Neuronal stem cell (in vitro differentiated cells): ENCODE data around the gene BTBD9.
A peak's percentile ranks its signal among the peaks of the same experiment; 100 is the strongest.

Source experiments
- DNase-seq: peaks from one replicate; pipeline ENCODE4 v3.0.0-alpha.2; 2013; ENCODE audit warnings: low spot score
- H2AFZ ChIP-seq: one replicate; pipeline ENCODE4 v1.6.1; 2013; ENCODE audit warnings: mild to moderate bottlenecking, low read length, inconsistent platforms
- H2AK5ac ChIP-seq: 2 replicates; pipeline ENCODE4 v1.6.1; 2013; ENCODE audit warnings: low read depth, mild to moderate bottlenecking, inconsistent platforms, low read length, moderate library complexity, mixed read lengths
- H2BK120ac ChIP-seq: 2 replicates; pipeline ENCODE4 v1.6.1; 2013; ENCODE audit warnings: low read depth, mild to moderate bottlenecking, inconsistent platforms, low read length, moderate library complexity, mixed read lengths
- H2BK12ac ChIP-seq: one replicate; pipeline ENCODE4 v1.6.1; 2013; ENCODE audit warnings: low read length, inconsistent platforms
- H2BK15ac ChIP-seq: 2 replicates; pipeline ENCODE4 v1.6.1; 2013; ENCODE audit warnings: mild to moderate bottlenecking, low read length, inconsistent platforms, mixed read lengths
- H2BK5ac ChIP-seq: one replicate; pipeline ENCODE4 v1.6.1; 2013; ENCODE audit warnings: inconsistent platforms, mild to moderate bottlenecking, low read length, moderate library complexity
- H3K14ac ChIP-seq: one replicate; pipeline ENCODE4 v1.6.1; 2013; ENCODE audit warnings: low read length, inconsistent platforms
- H3K18ac ChIP-seq: 2 replicates; pipeline ENCODE4 v1.6.1; 2013; ENCODE audit warnings: low read length, inconsistent platforms
- H3K23ac ChIP-seq: 2 replicates; pipeline ENCODE4 v1.6.1; 2013; ENCODE audit warnings: low read depth, mild to moderate bottlenecking, mixed read lengths, low read length, inconsistent platforms; ENCODE audit not compliant: poor library complexity
- H3K27ac ChIP-seq: replicated peaks from 3 replicates; pipeline ENCODE4 v1.5.1; 2013; ENCODE audit warnings: low read length, inconsistent platforms
- H3K27me3 ChIP-seq, 3 experiments: 2 replicates each; pipeline ENCODE4 v1.6.1; 2013; ENCODE audit warnings: low read length in 3 of 3, mild to moderate bottlenecking in 2 of 3, inconsistent platforms in 1 of 3, low read depth in 1 of 3, mixed read lengths in 1 of 3, moderate library complexity in 1 of 3; ENCODE audit not compliant: control insufficient read depth in 3 of 3, insufficient read depth in 3 of 3
- H3K36me3 ChIP-seq, 2 donors: replicated peaks in 1 of 2; 2 replicates each; pipeline ENCODE4 v1.6.1; 2013; ENCODE audit warnings: low read length in 2 of 2; ENCODE audit not compliant: control insufficient read depth in 2 of 2, insufficient read depth in 2 of 2
- H3K4ac ChIP-seq: 2 replicates; pipeline ENCODE4 v1.6.1; 2013; ENCODE audit warnings: inconsistent platforms, mild to moderate bottlenecking, low read length, moderate library complexity
- H3K4me1 ChIP-seq, 2 donors: 1 replicate in 1 of 2; 2 replicates in 1 of 2; pipeline ENCODE4 v1.6.1; 2013; ENCODE audit warnings: low read length in 2 of 2, low read depth in 1 of 2; ENCODE audit not compliant: control insufficient read depth in 2 of 2, insufficient read depth in 1 of 2
- H3K4me2 ChIP-seq: one replicate; pipeline ENCODE4 v1.6.1; 2013; ENCODE audit warnings: mild to moderate bottlenecking, low read length, inconsistent platforms; ENCODE audit not compliant: insufficient read depth, poor library complexity, severe bottlenecking
- H3K4me3 ChIP-seq, 2 donors: 2 replicates each; pipeline ENCODE4 v1.5.1; 2013; ENCODE audit warnings: low read length in 2 of 2, mild to moderate bottlenecking in 2 of 2, inconsistent platforms in 1 of 2, moderate library complexity in 1 of 2
- H3K79me1 ChIP-seq: one replicate; pipeline ENCODE4 v1.6.1; 2013; ENCODE audit warnings: low read depth, mild to moderate bottlenecking, inconsistent platforms, low read length, moderate library complexity
- H3K9ac ChIP-seq: one replicate; pipeline ENCODE4 v1.6.1; 2013; ENCODE audit warnings: mild to moderate bottlenecking, low read depth, low read length, inconsistent platforms; ENCODE audit not compliant: poor library complexity
- H3K9me3 ChIP-seq, 2 donors: replicated peaks in 1 of 2; 2 replicates each; pipeline versions ENCODE3 to v1.6.1; 2013; ENCODE audit warnings: low read length in 2 of 2, mild to moderate bottlenecking in 2 of 2, inconsistent platforms in 1 of 2, low read depth in 1 of 2, mixed read lengths in 1 of 2, moderate library complexity in 1 of 2; ENCODE audit not compliant: control insufficient read depth in 2 of 2, insufficient read depth in 1 of 2
- H4K8ac ChIP-seq: one replicate; pipeline ENCODE4 v1.6.1; 2013; ENCODE audit warnings: low read depth, mild to moderate bottlenecking, inconsistent platforms, low read length, moderate library complexity
- H4K91ac ChIP-seq: one replicate; pipeline ENCODE4 v1.6.1; 2013; ENCODE audit warnings: low read length, low read depth, mild to moderate bottlenecking, inconsistent platforms; ENCODE audit not compliant: poor library complexity
- WGBS, 2 donors: extraction: QIAGEN DNeasy Blood & Tissue Kit; methylation state at CpG; one replicate each; pipeline ENCODE4 v1.1.7; 2013; ENCODE audit warnings: missing lambda C conversion rate in 2 of 2, mixed read lengths in 1 of 2; ENCODE audit not compliant: insufficient read length in 2 of 2, insufficient replicate concordance in 1 of 2; ENCODE audit errors: extremely low coverage in 2 of 2; 5-methylcytosine and 5-hydroxymethylcytosine counted together

Gene BTBD9

GRCh38 chr6:38162493-38163185 lies 477.1 kb downstream of the BTBD9 start:
- DNase-seq: no peak

GRCh38 chr6:38161754-38162492 lies 477.8 kb downstream of the BTBD9 start:
- no peak for DNase-seq
- Histone ChIP-seq H3K4me1 (peaks cover 0 to 3% of the 10 kb centered on the region in 2 donors), H2BK5ac (no peak overlapping the region), H2BK120ac (no peak overlapping the region), H3K4me3 (no peak overlapping the region), H3K18ac (peak overlapping the region; percentile 44), H3K79me1 (no peaks in the 10 kb centered on the region), H2BK12ac (no peak overlapping the region), H4K91ac (no peak overlapping the region), H3K27me3 (no peaks in the 10 kb centered on the region), H3K9me3 (peaks cover 0 to 2% of the 10 kb centered on the region in 2 donors), H3K23ac (no peak overlapping the region), H3K4ac (no peak overlapping the region), H3K36me3 (no peaks in the 10 kb centered on the region), H3K4me2 (no peak overlapping the region), H2BK15ac (no peak overlapping the region), H3K14ac (peak overlapping the region; percentile 76), H4K8ac (no peak overlapping the region), H3K27ac (no peak overlapping the region), H3K9ac (no peak overlapping the region), H2AFZ (no peak overlapping the region), H2AK5ac (no peak overlapping the region)
- WGBS, 2 donors: no CpG with 5 or more reads among the region's 15 CpGs

More at GRCh38 chr6:38162493-38163185, 477.1 kb downstream of the BTBD9 start:
- WGBS, 2 donors: no CpG with 5 or more reads among the region's 17 CpGs
- no peak overlapping the region for H3K4me2 ChIP-seq
- no peaks in the 10 kb centered on the region for H3K27me3 ChIP-seq
- no peak overlapping the region for H3K4me3 ChIP-seq
- peaks cover 2% of the 10 kb centered on the region for H3K79me1 ChIP-seq
- peaks cover 0 to 5% of the 10 kb centered on the region in 2 donors for H3K4me1 ChIP-seq
- H4K8ac ChIP-seq: no peak overlapping the region
- peak overlapping the region; percentile 72 for H3K18ac ChIP-seq
- no peak overlapping the region for H2BK12ac ChIP-seq
- H3K9ac ChIP-seq: no peak overlapping the region
- H3K9me3 ChIP-seq: peaks cover 0 to 2% of the 10 kb centered on the region in 2 donors
- H3K23ac ChIP-seq: no peak overlapping the region
- H2BK5ac ChIP-seq: no peak overlapping the region
- H4K91ac ChIP-seq: no peak overlapping the region
- no peak overlapping the region for H3K27ac ChIP-seq
- no peak overlapping the region for H2AK5ac ChIP-seq
- no peak overlapping the region for H2AFZ ChIP-seq
- H2BK120ac ChIP-seq: no peak overlapping the region
- H2BK15ac ChIP-seq: no peak overlapping the region
- no peak overlapping the region for H3K4ac ChIP-seq
- no peak overlapping the region for H3K14ac ChIP-seq
- H3K36me3 ChIP-seq: no peaks in the 10 kb centered on the region

DNA sequence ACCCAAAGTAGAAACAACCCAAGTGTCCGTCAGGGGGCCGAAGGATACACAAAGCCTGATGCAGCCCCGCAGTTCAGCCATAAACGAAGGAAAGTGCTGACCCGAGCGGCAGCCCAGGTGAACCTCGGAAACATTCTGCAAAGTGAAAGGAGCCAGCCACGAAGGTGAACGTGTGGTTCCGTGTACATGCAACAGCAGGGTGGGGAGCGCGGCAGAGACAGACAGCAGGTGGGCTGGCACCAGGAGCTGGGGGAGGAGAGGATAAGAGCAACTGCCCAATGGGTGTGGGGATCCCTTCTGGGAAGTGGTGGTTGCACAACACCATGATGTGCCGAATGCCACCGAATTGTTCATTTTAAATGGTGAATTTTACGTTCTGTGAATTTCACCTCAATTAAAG lies 478.4 kb downstream of the BTBD9 start:
- H3K4me1 ChIP-seq: peaks cover 0 to 2% of the 10 kb centered on the region in 2 donors
- H3K27ac ChIP-seq: no peak overlapping the region
- no peak overlapping the region for H4K8ac ChIP-seq
- H3K4me3 ChIP-seq: no peak overlapping the region
- no peak overlapping the region for H3K18ac ChIP-seq
- H2AK5ac ChIP-seq: no peak overlapping the region
- H3K9ac ChIP-seq: no peak overlapping the region
- no peak overlapping the region for H2BK120ac ChIP-seq
- no peak overlapping the region for H2AFZ ChIP-seq
- no peak overlapping the region for H2BK12ac ChIP-seq
- no peak overlapping the region for H3K4ac ChIP-seq
- WGBS, 2 donors: no CpG with 5 or more reads among the region's 15 CpGs
- H3K79me1 ChIP-seq: no peaks in the 10 kb centered on the region
- H3K27me3 ChIP-seq: no peaks in the 10 kb centered on the region
- peaks cover 0 to 2% of the 10 kb centered on the region in 2 donors for H3K9me3 ChIP-seq
- no peak overlapping the region for H4K91ac ChIP-seq
- no peak overlapping the region for H2BK5ac ChIP-seq
- peak overlapping the region; percentile 43 for H3K14ac ChIP-seq
- no peak overlapping the region for H2BK15ac ChIP-seq
- H3K23ac ChIP-seq: peak overlapping the region; percentile 11
- H3K4me2 ChIP-seq: no peak overlapping the region
- no peak for DNase-seq
- H3K36me3 ChIP-seq: no peaks in the 10 kb centered on the region

DNA sequence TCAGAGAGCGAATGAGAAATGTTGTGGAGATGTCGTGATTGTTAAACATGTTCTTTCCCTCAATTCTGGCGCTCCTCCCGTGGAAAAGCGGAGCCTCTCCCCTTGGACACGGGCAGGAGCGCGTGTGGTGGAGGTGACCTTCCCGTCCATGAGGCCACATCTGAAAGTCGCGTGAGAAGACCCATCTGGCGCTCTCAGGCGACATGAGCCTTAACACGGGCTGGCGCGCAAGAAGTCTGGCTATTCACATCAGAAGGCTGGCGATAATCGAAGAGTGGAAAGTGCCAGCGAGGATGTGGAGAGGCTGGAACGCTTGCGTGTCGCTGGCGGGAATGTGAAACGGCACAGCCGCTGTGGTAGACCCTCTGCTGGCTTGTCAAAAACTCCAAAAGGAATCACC lies 478.9 kb downstream of the BTBD9 start:
- H3K27ac ChIP-seq: no peak overlapping the region
- WGBS, 2 donors: no CpG with 5 or more reads among the region's 25 CpGs

More for the DNA sequence above, 478.9 kb downstream of the BTBD9 start:
- no peak overlapping the region for H3K18ac ChIP-seq
- peaks cover 0 to 2% of the 10 kb centered on the region in 2 donors for H3K9me3 ChIP-seq
- H3K79me1 ChIP-seq: no peaks in the 10 kb centered on the region
- H3K4me3 ChIP-seq: no peak overlapping the region
- DNase-seq: no peak
- H3K27me3 ChIP-seq: no peaks in the 10 kb centered on the region
- no peak overlapping the region for H2AK5ac ChIP-seq
- H3K4me2 ChIP-seq: no peak overlapping the region
- H3K36me3 ChIP-seq: no peaks in the 10 kb centered on the region
- H2AFZ ChIP-seq: no peak overlapping the region
- H3K4me1 ChIP-seq: peaks cover 0 to 2% of the 10 kb centered on the region in 2 donors
- H2BK120ac ChIP-seq: no peak overlapping the region
- no peak overlapping the region for H3K9ac ChIP-seq
- no peak overlapping the region for H2BK12ac ChIP-seq
- H3K4ac ChIP-seq: no peak overlapping the region
- no peak overlapping the region for H3K23ac ChIP-seq
- H4K91ac ChIP-seq: no peak overlapping the region
- H4K8ac ChIP-seq: no peak overlapping the region
- no peak overlapping the region for H2BK15ac ChIP-seq
- H3K14ac ChIP-seq: no peak overlapping the region
- H2BK5ac ChIP-seq: no peak overlapping the region
